Endothelial cell of umbilical vein (primary cell): ENCODE measurements around the gene TMPRSS13.

ENCODE experiments used
- EZH2 ChIP-seq: IDR thresholded peaks from 2 replicates; pipeline ENCODE4 v1.6.1; 2012; ENCODE audit warnings: borderline replicate concordance, low read depth, mild to moderate bottlenecking, moderate library complexity, low read length, inconsistent platforms; ENCODE audit not compliant: severe bottlenecking
- JUN ChIP-seq: IDR thresholded peaks from 2 replicates; pipeline ENCODE4 v1.6.1; 2011; ENCODE audit warnings: borderline replicate concordance, low read depth; ENCODE audit not compliant: insufficient read length, insufficient read depth
- POLR2A ChIP-seq: IDR thresholded peaks from 2 replicates; pipeline ENCODE4 v1.6.1; 2012; ENCODE audit warnings: low read depth, mild to moderate bottlenecking, control low read depth, low read length
- POLR2AphosphoS5 ChIP-seq: IDR thresholded peaks from 2 replicates; pipeline ENCODE4 v1.6.1; 2012; ENCODE audit warnings: low read depth, mild to moderate bottlenecking, control low read depth, low read length, moderate library complexity; ENCODE audit not compliant: insufficient read depth
- TF ChIP-seq, protein P1 (sequence below), 2 donors: IDR thresholded peaks; 1 replicate in 1 of 2; 2 replicates in 1 of 2; pipeline ENCODE4 v1.5.1; 2011; ENCODE audit warnings: low read length in 2 of 2, mild to moderate bottlenecking in 2 of 2, moderate library complexity in 2 of 2, control low read depth in 1 of 2, inconsistent platforms in 1 of 2, low read depth in 1 of 2; ENCODE audit not compliant: insufficient read depth in 1 of 2; ENCODE audit errors: extremely low read depth in 1 of 2

DNA sequence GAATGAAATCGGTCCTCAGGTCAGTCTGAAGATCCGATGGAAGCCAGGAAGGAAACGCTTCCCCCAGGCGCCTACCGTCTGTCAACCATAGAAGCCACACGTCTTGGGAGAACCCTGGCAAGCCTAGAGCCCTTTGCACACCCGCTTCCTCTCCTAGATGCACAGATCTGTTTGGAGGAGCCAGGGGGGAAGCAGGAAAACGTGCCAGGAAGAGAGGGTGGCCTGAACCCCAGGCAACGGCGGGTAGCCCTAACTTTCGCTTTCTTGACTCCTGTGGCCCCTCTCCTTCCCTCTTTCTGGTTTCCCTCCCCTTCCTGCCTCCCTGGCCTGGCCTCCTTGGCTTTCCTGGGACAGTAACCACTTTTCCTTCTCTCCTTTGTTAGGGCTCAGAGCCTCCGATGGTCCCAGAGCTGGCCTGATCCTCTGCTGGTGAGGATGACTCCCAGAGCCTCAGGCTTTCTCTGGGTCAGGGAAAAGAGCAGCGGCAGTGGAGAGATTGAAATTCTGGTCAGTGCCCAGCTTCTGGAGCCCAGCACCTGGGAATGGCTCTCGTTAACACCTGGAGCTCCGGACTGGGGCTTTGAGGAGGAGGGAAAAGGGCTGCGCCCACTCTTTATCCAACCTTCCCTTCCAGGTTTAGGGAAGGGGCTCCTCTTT is 54.8 kb downstream of the TMPRSS13 start:
- no peak for TF ChIP-seq EZH2
- no peak for TF ChIP-seq POLR2A
- TF ChIP-seq, protein P1, sequence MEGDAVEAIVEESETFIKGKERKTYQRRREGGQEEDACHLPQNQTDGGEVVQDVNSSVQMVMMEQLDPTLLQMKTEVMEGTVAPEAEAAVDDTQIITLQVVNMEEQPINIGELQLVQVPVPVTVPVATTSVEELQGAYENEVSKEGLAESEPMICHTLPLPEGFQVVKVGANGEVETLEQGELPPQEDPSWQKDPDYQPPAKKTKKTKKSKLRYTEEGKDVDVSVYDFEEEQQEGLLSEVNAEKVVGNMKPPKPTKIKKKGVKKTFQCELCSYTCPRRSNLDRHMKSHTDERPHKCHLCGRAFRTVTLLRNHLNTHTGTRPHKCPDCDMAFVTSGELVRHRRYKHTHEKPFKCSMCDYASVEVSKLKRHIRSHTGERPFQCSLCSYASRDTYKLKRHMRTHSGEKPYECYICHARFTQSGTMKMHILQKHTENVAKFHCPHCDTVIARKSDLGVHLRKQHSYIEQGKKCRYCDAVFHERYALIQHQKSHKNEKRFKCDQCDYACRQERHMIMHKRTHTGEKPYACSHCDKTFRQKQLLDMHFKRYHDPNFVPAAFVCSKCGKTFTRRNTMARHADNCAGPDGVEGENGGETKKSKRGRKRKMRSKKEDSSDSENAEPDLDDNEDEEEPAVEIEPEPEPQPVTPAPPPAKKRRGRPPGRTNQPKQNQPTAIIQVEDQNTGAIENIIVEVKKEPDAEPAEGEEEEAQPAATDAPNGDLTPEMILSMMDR (IDR thresholded peaks at IDR 0.05; ENCODE audit: extremely low read depth in 1 of 2, insufficient read depth in 1 of 2, low read depth in 1 of 2, low read length in 2 of 2): no peak
- no peak for TF ChIP-seq POLR2AphosphoS5
- no peak for TF ChIP-seq JUN
